Measurements from ENCODE around the gene DPH7. TPM values are rescaled to one million over a fixed set of nuclear protein-coding genes. Genes with fewer than 3 reads are reported as not detected.
"Not testable (repeated sequence)": the region's sequence is repeated elsewhere in the genome, so short reads cannot be mapped to it uniquely, and the experiment has no call there.

The DPH7 gene
- polyA plus RNA-seq, 1 donor from 2014 or later: 145 TPM

- Histone ChIP-seq H3K27ac (ENCODE audit: low read length) (no peak overlapping the region), H3K36me3 (ENCODE audit: insufficient read depth, low read length) (no peaks in the 10 kb centered on the region), H3K9me2 (ENCODE audit: insufficient read depth, low read length) (no peaks in the 10 kb centered on the region), H4K20me1 (ENCODE audit: insufficient read depth) (no peaks in the 10 kb centered on the region), H3K27me3 (ENCODE audit: insufficient read depth, low read depth, low read length) (no peaks in the 10 kb centered on the region), H3K79me2 (replicated peaks; ENCODE audit: insufficient read depth, low read length) (no peaks in the 10 kb centered on the region), H3F3A (ENCODE audit: insufficient read depth, low read length, poor library complexity, severe bottlenecking) (no peaks in the 10 kb centered on the region), H2AFZ (ENCODE audit: low read depth, low read length) (no peak overlapping the region), H3K9me3 (ENCODE audit: low read length) (no peaks in the 10 kb centered on the region), H3K4me3 (ENCODE audit: low read length) (no peak overlapping the region), H3K9ac (ENCODE audit: low read length) (no peak overlapping the region), H3K4me2 (ENCODE audit: low read length) (no peak overlapping the region)
- TF ChIP-seq REST (IDR thresholded peaks at IDR 0.05; ENCODE audit: borderline replicate concordance) (no peak), SMC3 (conservative IDR thresholded peaks at IDR 0.05; ENCODE audit: poor library complexity) (no peak), CTCF (IDR thresholded peaks at IDR 0.05; ENCODE audit: poor library complexity, severe bottlenecking) (no peak), RAD21 (conservative IDR thresholded peaks at IDR 0.05) (no peak), POLR2AphosphoS5 (IDR thresholded peaks at IDR 0.05) (no peak), TAF1 (IDR thresholded peaks at IDR 0.05; ENCODE audit: low read depth) (no peak), EZH2 (IDR thresholded peaks at IDR 0.05; ENCODE audit: borderline replicate concordance, insufficient read depth, low read length, poor library complexity, severe bottlenecking) (no peak), MXI1 (conservative IDR thresholded peaks at IDR 0.05; ENCODE audit: poor library complexity, severe bottlenecking) (no peak), EP300 (conservative IDR thresholded peaks at IDR 0.05; ENCODE audit: poor library complexity, severe bottlenecking) (no peak)
These were observed 9.0 kb downstream of the DPH7 start for GRCh38 chr9:137569609-137570203.

- H3K4me2 ChIP-seq (ENCODE audit: low read length); H3K79me2 ChIP-seq (replicated peaks; ENCODE audit: insufficient read depth, low read length); H3K9me3 ChIP-seq (ENCODE audit: low read length); H3F3A ChIP-seq (ENCODE audit: insufficient read depth, low read length, poor library complexity, severe bottlenecking); H4K20me1 ChIP-seq (ENCODE audit: insufficient read depth); H3K4me3 ChIP-seq (ENCODE audit: low read length); H3K27me3 ChIP-seq (ENCODE audit: insufficient read depth, low read depth, low read length); H2AFZ ChIP-seq (ENCODE audit: low read depth, low read length); H3K27ac ChIP-seq (ENCODE audit: low read length); H3K9ac ChIP-seq (ENCODE audit: low read length); H3K9me2 ChIP-seq (ENCODE audit: insufficient read depth, low read length); H3K36me3 ChIP-seq (ENCODE audit: insufficient read depth, low read length): not testable (repeated sequence)
These were observed 10.3 kb downstream of the DPH7 start for GRCh38 chr9:137568445-137568844.

Data from neural cell (in vitro differentiated cells).